Measurements from ENCODE around the gene TMEM212. TPM values are rescaled to one million over a fixed set of nuclear protein-coding genes. Genes with fewer than 3 reads are reported as not detected.

Gene TMEM212
- total and polyA plus RNA-seq, 2 of the 13 experiments (the other 11 are each of a cell fraction or from before 2014, with no cell fraction given), result not detected

- TF ChIP-seq TFE3 (CRISPR knock-in tag; IDR thresholded peaks at IDR 0.05) (0 out of 2 replicates have a peak, but pooled peaks have one; percentile 17), ATF3 (CRISPR knock-in tag; IDR thresholded peaks at IDR 0.05) (no peak)
Measured at GRCh38 chr3:171878461-171879225, 35.5 kb downstream of the TMEM212 start (continued).

GRCh38 chr3:171879472-171879871 lies 36.3 kb downstream of the TMEM212 start:
- DNase-seq (ENCODE audit: low spot score) (peak; percentile 57), ATAC-seq (no peak), FAIRE-seq (no peak)
- CTCF ChIA-PET (ENCODE audit: low intra/inter-chr PET ratio, low total read pairs), result no interaction called here
- POLR2A ChIA-PET, result interaction anchor here (1.2 kb wide), 1 partner anchor 36 kb away, joined by 3 read pairs; the partner anchor contains the start of gene TMEM212
- Histone ChIP-seq H3K27me3 (ENCODE audit: control insufficient read depth in 1 of 2, insufficient read depth in 2 of 2, low read length in 2 of 2) (no peaks in the 10 kb centered on the region), H3K27ac (ENCODE audit: extremely low read length, insufficient read depth, low read length) (peak overlapping the region; percentile 32), H3K79me2 (ENCODE audit: insufficient read depth, low read length) (no peaks in the 10 kb centered on the region), H3K9ac (ENCODE audit: insufficient read depth, low read depth, low read length) (no peak overlapping the region), H3K4me2 (ENCODE audit: low read depth, low read length) (0 out of 2 replicates have a peak overlapping the region, but pooled peaks have one; percentile 10), H4K20me1 (ENCODE audit: insufficient read depth, low read length) (no peaks in the 10 kb centered on the region), H2AFZ (ENCODE audit: low read length) (peak overlapping the region; percentile 48), H3K4me3 (replicated peaks in 1 of 3; ENCODE audit: insufficient read depth in 1 of 3, low read depth in 2 of 3, low read length in 3 of 3) (no peak overlapping the region), H3K9me3 (ENCODE audit: low read length) (no peaks in the 10 kb centered on the region), H3K4me1 (ENCODE audit: insufficient read depth, low read length) (peaks cover 94% of the 10 kb centered on the region), H3K36me3 (replicated peaks in 1 of 2; ENCODE audit: control insufficient read depth in 1 of 2, insufficient read depth in 2 of 2, low read length in 2 of 2) (no peaks in the 10 kb centered on the region)
- WGBS (ENCODE audit: low lambda C conversion rate), result 65% methylated on average over 3 of the region's 3 CpGs
- intact Hi-C loops (cut with micrococcal nuclease; ENCODE audit: unreplicated experiment), result no loop called here
- no TSS peak for BruUV-seq (replicated peaks)
- peak; percentile 68 for TF ChIP-seq NR2F6 (IDR thresholded peaks at IDR 0.05)
- TF ChIP-seq NR2F6 (CRISPR knock-in tag; IDR thresholded peaks at IDR 0.05), result no peak
- TF ChIP-seq NCOA2 (CRISPR knock-in tag; IDR thresholded peaks at IDR 0.05), result peak; percentile 9; the same call in 1 of the 2 replicates
- no peak for TF ChIP-seq SRSF1 (optimal IDR thresholded peaks at IDR 0.05; ENCODE audit: low read depth, low read length)
- TF ChIP-seq ZNF317 (CRISPR knock-in tag; IDR thresholded peaks at IDR 0.05), result no peak
- TF ChIP-seq ZNF430 (CRISPR knock-in tag; IDR thresholded peaks at IDR 0.05), result no peak
- TF ChIP-seq ATF4 (CRISPR knock-in tag; IDR thresholded peaks at IDR 0.05), result no peak
- TF ChIP-seq TCF7 (IDR thresholded peaks at IDR 0.05; ENCODE audit: low read depth), result peak; percentile 11; the same call in 1 of the 2 replicates
- TF ChIP-seq NFIB (CRISPR knock-in tag; IDR thresholded peaks at IDR 0.05; ENCODE audit: borderline replicate concordance), result no peak
- no peak for TF ChIP-seq ZNF33A (CRISPR knock-in tag; IDR thresholded peaks at IDR 0.05; ENCODE audit: borderline replicate concordance)
- TF ChIP-seq ZBTB25 (CRISPR knock-in tag; IDR thresholded peaks at IDR 0.05), result no peak
- no peak for TF ChIP-seq HOXA9 (CRISPR knock-in tag; IDR thresholded peaks at IDR 0.05; ENCODE audit: borderline replicate concordance)
- peak in 1 of 2 experiments; percentile 73; a peak in 2 of 4 replicates for TF ChIP-seq EP300 (IDR thresholded peaks at IDR 0.05; ENCODE audit: low read depth in 2 of 2, low read length in 2 of 2)
- no peak for TF ChIP-seq EP300 (CRISPR knock-in tag; IDR thresholded peaks at IDR 0.05; ENCODE audit: borderline replicate concordance)
- TF ChIP-seq STAG1 (CRISPR knock-in tag; IDR thresholded peaks at IDR 0.05), result no peak
- TF ChIP-seq ZFP36L2 (CRISPR knock-in tag; IDR thresholded peaks at IDR 0.05), result no peak
- TF ChIP-seq ATF7 (IDR thresholded peaks at IDR 0.05), result 0 out of 2 replicates have a peak, but pooled peaks have one; percentile 38
- TF ChIP-seq ATF7 (CRISPR knock-in tag; IDR thresholded peaks at IDR 0.05), result no peak
- TF ChIP-seq MED1 (CRISPR knock-in tag; IDR thresholded peaks at IDR 0.05), result peak; percentile 27; the same call in 1 of the 2 replicates
- in situ Hi-C loops (cut with HindIII; ENCODE audit: extremely low pct_ligation_motif_present, low pct_unique_long_range_greater_than_20kb), result no loop called here

Data from HepG2 (cell line).